Mucosa of descending colon (tissue), 3 donors: Measurements from ENCODE around the gene HOXD12. TPM values are rescaled to one million over a fixed set of nuclear protein-coding genes. Genes with fewer than 3 reads are reported as not detected.
A peak's percentile ranks its signal among the peaks of the same experiment; 100 is the strongest.

ENCODE experiments used
- ATAC-seq: fragments of 200-7000 bp; cut with Tn5 transposase; one replicate; pipeline ENCODE4 v1.9.1; 2020; ENCODE audit warnings: mild to moderate bottlenecking, moderate library complexity
- DNase-seq, 3 donors: peaks; one replicate each; pipeline ENCODE4 v3.0.0-alpha.2; 2020
- H3K36me3 ChIP-seq: fragments of 200-600 bp; one replicate; pipeline ENCODE4 v1.8.0; 2021; ENCODE audit warnings: low read depth, mild to moderate bottlenecking
- H3K4me1 ChIP-seq: fragments of 200-600 bp; one replicate; pipeline ENCODE4 v1.8.0; 2021; ENCODE audit warnings: low read depth, mild to moderate bottlenecking
- H3K4me3 ChIP-seq: fragments of 200-600 bp; one replicate; pipeline ENCODE4 v1.8.0; 2021; ENCODE audit warnings: mild to moderate bottlenecking
- H3K9me3 ChIP-seq: fragments of 200-600 bp; one replicate; pipeline ENCODE4 v1.8.0; 2021; ENCODE audit warnings: mild to moderate bottlenecking
- intact Hi-C, 2 donors: fragments of 100-400 bp; cut with DNase I in 1 of 2; cut with micrococcal nuclease in 1 of 2; formaldehyde crosslinking; loops; one replicate each; pipeline versions ENCODE4 v1.11.0 to v1.11.1; 2022; cut with DNase I, micrococcal nuclease
- total RNA-seq, 3 donors: library from RNA; stranded (reverse); fragmentation: NEBNext Ultra II Directional in 2 of 3; extraction: Animal tissue kit (Norgen Biotek cat#: 25700) in 2 of 3; gene quantifications; one replicate each; pipeline versions ENCODE4 v1.2.1 to v1.2.4, GENCODE V29; 2021 to 2023
- TF ChIP-seq, protein P1 (sequence below): fragments of 200-600 bp; IDR thresholded peaks from one replicate; pipeline ENCODE4 v1.8.0; 2022; ENCODE audit warnings: antibody characterized with exemption, mild to moderate bottlenecking
- donor health status: DM: no; HTN: no; CAD: no; lungs with moderate emphysema.
- donor health status: DM: no; HTN: no; CAD: no.
- donor health status: DM: no; HTN: yes; CAD: no.

The HOXD12 gene
- total RNA-seq, 3 donors from 2014 or later: not detected

DNA sequence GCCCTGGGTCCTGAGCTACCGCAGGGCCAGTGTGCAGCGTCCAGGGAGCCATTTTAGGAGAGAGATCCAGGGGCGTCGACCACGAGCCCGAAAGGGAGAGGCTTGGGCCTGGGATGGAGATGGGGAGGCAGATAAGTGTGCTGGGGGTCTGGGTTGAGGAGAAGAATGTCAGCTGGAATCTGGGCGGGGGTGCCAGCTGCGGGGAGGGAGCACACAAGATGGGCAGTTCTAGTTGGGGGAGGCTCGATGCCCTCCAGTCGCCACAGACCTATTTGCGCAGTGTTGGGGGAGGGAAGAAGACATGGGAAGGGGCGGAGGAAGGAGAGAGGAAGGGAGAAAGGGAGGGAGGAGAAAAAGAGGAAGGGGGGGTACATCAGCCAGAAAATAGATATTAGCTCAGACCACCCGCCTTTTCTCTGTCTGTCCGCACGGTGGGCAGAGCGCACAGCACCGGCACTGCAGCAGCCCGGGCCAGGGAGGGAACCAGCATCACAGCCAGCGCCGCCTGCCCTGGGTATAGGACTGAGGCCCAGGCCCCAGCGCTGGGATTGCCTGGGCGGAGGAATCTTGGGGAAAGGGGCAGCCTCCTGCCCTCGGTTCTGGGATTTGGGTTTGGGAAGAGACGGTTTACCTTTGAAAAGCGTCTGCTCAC lies 5.6 kb downstream of the HOXD12 start:
- TF ChIP-seq, protein P1, sequence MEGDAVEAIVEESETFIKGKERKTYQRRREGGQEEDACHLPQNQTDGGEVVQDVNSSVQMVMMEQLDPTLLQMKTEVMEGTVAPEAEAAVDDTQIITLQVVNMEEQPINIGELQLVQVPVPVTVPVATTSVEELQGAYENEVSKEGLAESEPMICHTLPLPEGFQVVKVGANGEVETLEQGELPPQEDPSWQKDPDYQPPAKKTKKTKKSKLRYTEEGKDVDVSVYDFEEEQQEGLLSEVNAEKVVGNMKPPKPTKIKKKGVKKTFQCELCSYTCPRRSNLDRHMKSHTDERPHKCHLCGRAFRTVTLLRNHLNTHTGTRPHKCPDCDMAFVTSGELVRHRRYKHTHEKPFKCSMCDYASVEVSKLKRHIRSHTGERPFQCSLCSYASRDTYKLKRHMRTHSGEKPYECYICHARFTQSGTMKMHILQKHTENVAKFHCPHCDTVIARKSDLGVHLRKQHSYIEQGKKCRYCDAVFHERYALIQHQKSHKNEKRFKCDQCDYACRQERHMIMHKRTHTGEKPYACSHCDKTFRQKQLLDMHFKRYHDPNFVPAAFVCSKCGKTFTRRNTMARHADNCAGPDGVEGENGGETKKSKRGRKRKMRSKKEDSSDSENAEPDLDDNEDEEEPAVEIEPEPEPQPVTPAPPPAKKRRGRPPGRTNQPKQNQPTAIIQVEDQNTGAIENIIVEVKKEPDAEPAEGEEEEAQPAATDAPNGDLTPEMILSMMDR: no peak
- H3K36me3 ChIP-seq: no peaks in the 10 kb centered on the region
- H3K4me1 ChIP-seq: peaks cover 23% of the 10 kb centered on the region
- DNase-seq (peak in 1 of 3 donors; percentile 26), ATAC-seq (no peak)
- no peaks in the 10 kb centered on the region for H3K9me3 ChIP-seq
- no peak overlapping the region for H3K4me3 ChIP-seq
- intact Hi-C loops: no loop called here

GRCh38 chr2:176105730-176106580 lies 6.4 kb downstream of the HOXD12 start:
- DNase-seq (peak in 1 of 3 donors; percentile 24), ATAC-seq (no peak)
- no peaks in the 10 kb centered on the region for H3K36me3 ChIP-seq
- TF ChIP-seq, protein P1: no peak
- peaks cover 23% of the 10 kb centered on the region for H3K4me1 ChIP-seq
- H3K4me3 ChIP-seq: no peak overlapping the region
- intact Hi-C loops: no loop called here
- no peaks in the 10 kb centered on the region for H3K9me3 ChIP-seq

GRCh38 chr2:176106581-176107539 lies 7.3 kb downstream of the HOXD12 start, which contains the start of gene HOXD11:
HOXD11 (plus strand) TSS chr2:176107280; CDS start chr2:176107356, 76 bp downstream.
- DNase-seq: peak; percentile 46 to 63 (median 62)
- H3K9me3 ChIP-seq: no peaks in the 10 kb centered on the region
- intact Hi-C loops: no loop called here
- TF ChIP-seq, protein P1: no peak
- no peaks in the 10 kb centered on the region for H3K36me3 ChIP-seq
- H3K4me1 ChIP-seq: peaks cover 23% of the 10 kb centered on the region
- H3K4me3 ChIP-seq: no peak within 1 kb of the TSS
- ATAC-seq: peak; percentile 58

DNA sequence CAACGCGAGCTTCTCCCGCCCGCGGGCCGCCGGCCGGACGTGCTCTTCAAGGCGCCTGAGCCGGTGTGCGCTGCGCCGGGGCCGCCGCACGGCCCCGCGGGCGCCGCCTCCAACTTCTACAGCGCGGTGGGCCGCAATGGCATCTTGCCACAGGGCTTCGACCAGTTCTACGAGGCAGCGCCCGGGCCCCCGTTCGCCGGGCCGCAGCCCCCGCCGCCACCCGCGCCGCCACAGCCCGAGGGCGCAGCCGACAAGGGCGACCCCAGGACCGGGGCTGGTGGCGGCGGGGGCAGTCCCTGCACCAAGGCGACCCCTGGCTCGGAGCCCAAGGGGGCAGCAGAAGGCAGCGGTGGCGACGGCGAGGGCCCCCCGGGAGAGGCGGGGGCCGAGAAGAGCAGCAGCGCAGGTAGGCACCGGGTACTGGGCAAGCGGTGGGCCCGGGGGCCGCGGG lies 8.2 kb downstream of the HOXD12 start:
- Histone ChIP-seq H3K36me3 (no peaks in the 10 kb centered on the region), H3K4me3 (no peak overlapping the region), H3K9me3 (no peaks in the 10 kb centered on the region), H3K4me1 (peaks cover 23% of the 10 kb centered on the region)
- DNase-seq: peak in 1 of 3 donors; percentile 34
- no peak for ATAC-seq
- intact Hi-C loops: no loop called here
- TF ChIP-seq, protein P1: no peak

- TF ChIP-seq, protein P1: no peak
- H3K36me3 ChIP-seq: no peaks in the 10 kb centered on the region
- H3K4me1 ChIP-seq: peaks cover 23% of the 10 kb centered on the region
- H3K9me3 ChIP-seq: no peaks in the 10 kb centered on the region
- H3K4me3 ChIP-seq: no peak overlapping the region
- ATAC-seq (no peak), DNase-seq (peak in 1 of 3 donors; percentile 18)
- intact Hi-C loops: no loop called here
Measured at GRCh38 chr2:176109192-176109901, 9.8 kb downstream of the HOXD12 start.
